GM18505 (cell line): Measurements from ENCODE around the gene PSMD13.

ENCODE experiments used
- ATAC-seq: cut with Tn5 transposase; IDR thresholded peaks from one replicate; pipeline ENCODE4 v1.9.1; 2021; ENCODE audit not compliant: unreplicated experiment
- POLR2A ChIP-seq: IDR thresholded peaks from 4 replicates; pipeline ENCODE4 v1.6.1; 2011; ENCODE audit warnings: borderline replicate concordance; ENCODE audit not compliant: insufficient read depth, insufficient read length; ENCODE audit errors: extremely low read depth

PSMD13 gene

GRCh38 chr11:292211-293121 is 55.7 kb downstream of the PSMD13 start:
- no peak for TF ChIP-seq POLR2A
- no peak for ATAC-seq

DNA sequence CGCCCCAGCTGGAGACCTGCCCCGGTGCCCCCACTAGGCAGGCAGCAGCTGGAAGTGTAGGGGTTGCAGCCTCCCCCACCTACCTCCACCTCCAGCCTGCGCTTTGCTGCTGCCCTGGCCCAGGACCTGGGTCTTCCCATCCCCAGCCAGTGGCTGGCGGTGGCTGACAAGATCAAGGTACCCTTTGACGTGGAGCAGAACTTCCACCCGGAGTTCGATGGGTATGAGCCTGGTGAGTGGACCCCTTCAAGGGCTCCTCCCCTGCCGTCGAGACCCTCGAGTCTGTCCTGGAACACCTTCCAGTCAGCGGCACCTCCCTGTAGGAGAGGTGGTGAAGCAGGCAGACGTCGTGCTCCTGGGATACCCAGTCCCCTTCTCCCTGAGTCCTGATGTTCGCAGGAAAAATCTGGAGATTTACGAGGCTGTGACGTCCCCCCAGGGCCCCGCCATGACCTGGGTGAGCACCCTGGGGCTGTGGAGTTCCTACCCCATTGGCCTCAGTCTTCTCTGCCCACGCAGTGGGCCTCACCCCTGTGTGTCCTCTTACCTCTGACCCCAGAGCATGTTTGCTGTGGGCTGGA is 56.6 kb downstream of the PSMD13 start:
- ATAC-seq, result no peak
- no peak for TF ChIP-seq POLR2A

GRCh38 chr11:293852-294661 is 57.3 kb downstream of the PSMD13 start:
- TF ChIP-seq POLR2A, result no peak
- no peak for ATAC-seq

- no peak for ATAC-seq
- no peak for TF ChIP-seq POLR2A
Observed at GRCh38 chr11:294780-295179, 58.0 kb downstream of the PSMD13 start.

DNA sequence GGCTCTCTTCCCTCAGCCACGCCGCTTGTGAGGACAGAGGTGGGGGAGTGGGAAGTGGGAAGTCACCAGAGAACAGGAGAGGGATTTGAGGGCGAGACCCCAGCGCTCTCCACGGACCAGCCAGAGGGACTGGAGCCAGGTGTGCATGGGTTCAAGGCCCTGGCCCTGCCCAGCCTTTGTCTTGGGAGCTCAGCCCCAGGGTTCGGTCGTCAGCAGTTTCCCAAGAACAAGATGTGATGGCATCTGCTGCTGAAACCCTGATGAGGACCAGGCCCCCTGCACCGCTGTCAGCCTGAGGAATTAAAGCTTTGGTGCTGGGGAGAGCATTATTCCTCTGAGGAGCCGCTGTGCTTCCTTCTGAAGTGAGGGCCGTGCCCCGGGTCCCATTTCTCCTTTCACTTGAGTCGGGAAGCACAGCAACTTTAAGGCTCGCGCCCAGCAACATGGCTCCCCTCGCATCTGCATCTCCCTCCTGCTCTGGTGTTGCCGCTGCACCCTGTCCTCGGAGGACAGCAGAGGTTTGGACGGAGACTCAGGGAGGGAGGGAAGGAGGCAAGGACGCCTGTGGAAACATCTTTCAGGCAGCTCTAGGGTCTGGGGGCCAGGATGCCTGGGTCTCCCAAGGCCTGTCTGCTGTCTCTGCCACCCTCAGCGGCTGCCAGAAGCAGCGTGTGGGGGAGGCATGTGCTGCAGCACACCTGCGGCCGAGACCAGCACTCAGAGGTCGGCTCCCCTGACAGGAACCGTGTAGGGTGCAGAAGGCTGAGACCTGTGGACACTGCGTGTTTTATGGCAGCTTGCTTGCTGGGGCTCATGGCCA is 58.8 kb downstream of the PSMD13 start:
- no peak for ATAC-seq
- no peak for TF ChIP-seq POLR2A

DNA sequence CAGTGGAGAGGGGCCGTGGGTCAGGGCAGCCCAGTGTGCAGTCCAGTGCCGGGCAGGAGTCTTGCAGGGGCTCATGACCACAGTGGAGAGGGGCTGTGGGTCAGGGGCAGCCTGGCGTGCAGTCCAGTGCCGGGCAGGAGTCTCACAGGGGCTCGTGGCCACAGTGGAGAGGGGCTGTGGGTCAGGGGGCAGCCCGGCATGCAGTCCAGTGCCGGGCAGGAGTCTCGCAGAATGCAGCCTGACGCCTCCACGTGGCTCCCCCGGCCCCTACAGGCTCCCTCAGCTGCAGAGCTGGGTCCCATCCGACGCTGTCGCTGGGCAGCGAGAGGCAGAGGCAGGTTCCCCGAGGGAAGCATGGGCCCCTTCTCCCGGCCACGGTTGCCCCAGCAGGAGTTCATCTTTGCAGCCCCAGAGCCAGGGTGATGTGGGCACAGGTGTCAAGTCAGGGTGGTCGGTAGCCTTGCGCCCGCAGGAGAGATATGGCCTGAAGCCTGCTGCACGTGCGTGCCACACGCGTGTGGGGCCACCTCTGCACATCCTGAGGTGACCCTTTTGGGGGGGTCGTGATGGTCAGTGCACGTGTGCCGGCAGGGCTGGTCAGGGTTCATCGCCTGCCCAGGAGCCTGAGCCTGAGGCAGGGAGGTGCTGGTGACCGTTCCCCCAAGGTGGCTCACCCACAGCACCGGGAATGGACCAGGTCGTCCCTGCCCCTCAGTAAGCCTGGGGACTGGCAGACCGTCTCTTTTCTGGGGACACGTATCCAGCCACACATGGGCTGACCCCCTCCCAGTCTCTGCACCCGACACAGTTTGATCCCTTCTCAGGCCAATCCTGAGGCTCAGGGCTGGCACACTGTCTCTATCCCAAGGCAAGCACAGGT is 59.6 kb downstream of the PSMD13 start:
- no peak for ATAC-seq
- TF ChIP-seq POLR2A, result no peak

DNA sequence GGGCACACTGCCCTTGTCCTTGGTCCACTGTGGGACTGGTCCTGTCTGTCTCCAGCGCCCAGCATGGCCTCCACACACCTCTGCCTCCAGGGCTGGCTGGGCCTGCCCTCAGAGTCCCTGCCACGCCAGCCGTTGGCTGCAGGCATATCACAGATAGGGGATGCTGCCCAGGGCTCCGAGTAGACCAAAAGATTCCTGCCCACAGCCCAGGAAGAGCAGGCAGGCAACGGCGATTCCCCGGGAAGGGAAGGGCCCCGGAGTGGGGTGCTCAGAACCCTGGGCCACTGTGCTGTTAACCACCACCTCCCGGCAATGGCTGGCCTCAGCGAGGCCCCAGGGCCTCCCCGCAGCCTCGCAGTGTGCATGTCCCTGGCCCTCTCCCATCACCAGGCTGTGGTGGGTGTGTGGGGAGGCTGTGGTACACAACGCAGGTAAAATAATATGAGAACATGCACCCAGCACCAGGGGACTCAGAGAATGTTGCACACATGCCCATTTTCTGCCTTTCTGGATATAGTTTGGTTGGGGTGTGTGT is 60.3 kb downstream of the PSMD13 start:
- TF ChIP-seq POLR2A, result no peak
- ATAC-seq, result no peak

DNA sequence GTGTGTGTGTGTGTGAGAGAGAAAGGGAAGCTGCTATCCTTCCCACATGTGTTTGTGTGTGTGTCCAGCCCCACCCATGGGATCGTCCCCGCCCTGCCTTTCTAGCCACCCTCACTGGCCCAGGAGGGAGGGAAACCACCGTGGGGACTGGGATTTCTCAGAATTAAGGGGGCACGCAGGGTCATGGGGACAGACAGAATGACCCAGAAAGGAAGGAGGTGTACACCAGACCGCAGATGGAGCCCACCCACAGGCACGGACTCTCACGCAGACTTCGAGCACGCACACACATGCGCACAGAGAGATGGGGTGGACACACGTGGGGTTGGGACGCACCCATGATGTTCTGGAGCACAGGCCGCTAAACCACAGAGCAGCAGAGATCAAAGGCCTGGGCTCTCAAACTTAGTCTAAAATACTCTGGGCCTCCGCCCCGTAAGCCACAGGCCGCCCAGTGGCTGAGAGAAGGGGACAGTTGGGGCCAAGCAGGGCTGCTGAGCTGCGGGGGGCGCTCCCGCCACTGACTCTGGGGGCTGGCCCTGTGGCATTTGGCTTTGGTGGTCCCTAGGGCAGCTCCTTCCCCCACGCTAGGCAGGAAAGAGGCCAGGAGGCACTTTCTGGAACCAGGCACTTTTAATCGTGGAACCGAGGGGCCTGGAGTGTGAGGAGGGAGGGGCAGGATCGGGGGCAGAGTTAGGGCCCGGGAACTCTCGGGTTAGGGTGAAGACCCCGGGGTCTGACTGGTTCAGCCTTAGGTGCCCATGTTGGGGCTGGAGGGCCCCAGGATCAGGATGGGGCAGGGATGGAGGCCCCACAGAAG is 61.0 kb downstream of the PSMD13 start:
- ATAC-seq, result no peak
- no peak for TF ChIP-seq POLR2A

GRCh38 chr11:298406-299065 is 61.8 kb downstream of the PSMD13 start:
- no peak for ATAC-seq
- no peak for TF ChIP-seq POLR2A

DNA sequence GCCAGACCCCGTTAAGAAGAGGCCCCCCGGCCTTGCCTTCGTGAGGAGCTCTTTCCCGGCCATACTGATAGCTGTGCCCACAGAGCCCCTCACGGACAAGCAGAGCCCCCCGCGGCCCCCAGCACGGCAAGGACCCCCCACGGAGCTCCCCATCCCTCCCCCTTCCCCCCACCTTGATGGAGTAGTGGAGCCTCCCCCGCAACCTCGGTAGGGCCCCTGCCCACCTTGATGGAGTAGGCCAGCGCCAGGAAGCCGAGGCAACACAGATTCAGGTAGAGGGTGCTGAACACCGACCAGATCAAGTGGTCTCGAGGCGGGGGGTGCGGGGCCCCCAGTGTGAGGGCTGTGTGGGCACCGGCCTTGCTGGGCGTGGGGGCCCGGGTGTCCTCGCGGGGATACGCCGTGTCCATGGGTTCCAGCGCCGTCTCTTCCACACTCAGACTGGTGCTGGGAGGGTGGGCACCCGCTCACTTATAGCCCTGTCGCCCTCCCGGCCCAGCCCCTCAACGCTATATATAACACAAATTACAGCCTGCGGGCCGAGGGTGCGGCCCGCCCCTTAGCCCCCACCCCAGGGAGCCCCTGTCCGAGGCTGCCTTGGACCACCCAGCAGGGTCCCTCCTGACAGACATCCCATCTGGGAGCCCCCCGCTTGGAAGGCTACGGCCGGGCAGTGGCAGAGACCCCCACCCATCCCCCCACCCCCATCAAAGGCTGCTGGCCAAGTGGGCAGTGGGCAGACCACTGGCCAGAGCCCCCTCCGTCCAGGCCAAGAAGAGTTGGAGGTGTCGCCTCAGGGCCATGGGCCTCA is 62.5 kb downstream of the PSMD13 start, which contains the start of gene IFITM5:
IFITM5 (minus strand) TSS at position 446 of the 811 bp plus-strand sequence; CDS start at position 410, 36 bp downstream.
- ATAC-seq, result no peak
- no peak for TF ChIP-seq POLR2A
